Measurements from ENCODE around the gene ADGRF4.
"Not testable (repeated sequence)": the region's sequence is repeated elsewhere in the genome, so short reads cannot be mapped to it uniquely, and the experiment has no call there.

Gene ADGRF4

DNA sequence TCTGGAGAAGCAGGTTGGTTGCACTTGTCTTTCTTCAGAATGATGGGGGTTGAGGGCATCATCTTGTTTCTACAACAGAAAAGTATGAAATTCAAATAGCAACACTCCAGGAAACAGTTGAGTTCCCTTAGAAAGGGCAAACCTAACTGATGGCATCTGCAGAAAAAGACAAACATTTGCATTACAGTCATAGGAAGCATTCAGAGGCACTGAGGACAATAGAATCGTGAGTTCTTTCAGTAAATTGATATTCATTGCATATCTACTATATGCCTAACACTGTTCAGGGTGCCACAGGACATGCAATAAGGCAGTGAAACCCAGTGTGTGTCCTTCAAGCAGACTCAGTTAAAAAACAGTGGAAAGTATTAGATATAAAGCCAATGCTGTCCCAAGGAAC lies 42.3 kb downstream of the ADGRF4 start:
- no peak for DNase-seq

DNA sequence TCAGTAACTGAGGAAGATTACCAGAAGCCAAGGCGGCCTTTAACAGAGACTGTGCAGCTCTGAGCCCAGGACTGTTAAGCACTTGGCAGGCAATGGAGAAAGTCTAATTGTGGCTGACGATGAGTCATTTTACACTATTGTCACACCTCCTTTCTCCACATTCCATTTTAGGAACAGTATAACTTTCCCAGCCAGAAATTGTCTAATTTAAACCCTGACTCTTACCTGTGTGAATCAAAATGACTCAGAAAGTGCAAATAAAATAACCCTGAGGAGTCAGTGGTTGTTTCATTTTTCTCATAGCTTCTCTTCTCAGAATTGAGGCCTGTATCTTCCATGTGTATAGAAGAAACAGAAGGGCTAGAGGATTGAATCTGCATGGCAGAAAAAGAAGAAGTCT lies 43.4 kb downstream of the ADGRF4 start:
- no peak for DNase-seq

DNA sequence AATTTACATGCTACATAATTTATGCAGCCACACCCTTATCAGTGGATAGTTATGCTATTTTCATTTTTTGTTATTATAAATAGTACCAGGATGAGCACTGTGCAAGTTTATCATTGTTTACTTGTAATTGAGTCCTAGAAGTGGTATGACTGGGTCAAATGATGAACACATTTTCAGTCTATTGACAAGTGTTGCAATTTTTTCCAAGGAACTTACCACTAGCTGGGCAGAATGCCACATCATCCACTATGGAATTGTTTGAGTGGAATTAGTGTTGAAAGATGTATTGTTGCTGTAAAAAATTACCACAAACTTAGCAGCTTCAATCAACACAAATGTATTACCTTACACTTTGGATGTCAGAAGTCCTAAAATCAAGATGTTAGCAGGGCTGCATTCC lies 45.4 kb downstream of the ADGRF4 start:
- no peak for DNase-seq

DNA sequence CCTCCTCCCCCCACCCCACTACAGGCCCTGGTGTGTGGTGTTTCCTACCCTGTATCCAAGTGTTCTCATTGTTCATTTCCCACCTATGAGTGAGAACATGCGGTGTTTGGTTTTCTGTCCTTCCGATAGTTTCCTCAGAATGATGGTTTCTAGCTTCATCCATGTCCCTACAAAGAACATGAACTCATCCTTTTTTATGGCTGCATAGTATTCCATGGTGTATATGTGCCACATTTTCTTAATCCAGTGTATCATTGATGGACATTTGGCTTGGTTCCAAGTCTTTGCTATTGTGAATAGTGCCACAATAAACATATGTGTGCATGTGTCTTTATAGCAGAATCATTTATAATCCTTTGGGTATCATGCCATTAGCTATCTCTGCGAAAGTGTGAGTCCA lies 46.9 kb downstream of the ADGRF4 start:
- not testable (repeated sequence) for DNase-seq

DNA sequence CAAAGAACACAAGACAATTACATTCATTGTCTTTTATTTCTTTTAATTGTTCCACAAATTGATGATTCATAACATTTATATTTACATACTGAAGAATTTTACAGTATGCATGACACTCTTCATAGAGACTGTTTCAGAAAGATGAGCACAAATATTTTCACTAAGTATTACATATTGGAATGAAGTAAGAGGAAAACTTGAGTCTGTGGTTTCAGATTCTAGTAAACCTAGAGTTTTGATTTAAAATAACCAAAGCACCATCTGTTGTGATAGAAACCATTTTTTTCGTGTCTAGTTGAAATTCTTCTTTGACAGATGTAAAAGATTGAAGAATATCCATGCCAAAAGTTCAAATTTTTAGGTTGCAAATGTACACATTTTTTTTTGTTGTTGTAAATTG lies 51.4 kb downstream of the ADGRF4 start:
- no peak for DNase-seq

DNA sequence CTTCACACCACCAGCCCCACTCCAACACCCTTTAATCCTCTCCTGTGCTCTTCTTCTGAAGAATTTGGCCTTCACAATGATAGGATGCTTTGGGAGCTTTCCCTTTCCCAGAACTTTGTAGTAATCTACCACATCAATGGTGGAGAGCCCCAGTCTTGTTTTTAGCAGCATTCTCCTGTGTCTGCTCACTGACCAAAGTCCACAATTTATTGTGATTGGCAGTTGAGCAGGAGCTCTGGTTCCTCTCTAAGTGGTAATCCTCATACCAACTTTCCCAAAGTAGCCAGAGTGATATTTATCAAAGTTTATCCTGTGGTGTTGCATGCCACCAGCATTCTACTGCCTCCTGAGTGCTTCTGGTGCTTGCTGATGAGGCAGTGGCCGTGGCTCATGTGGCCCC lies 54.4 kb downstream of the ADGRF4 start:
- no peak for DNase-seq

DNA sequence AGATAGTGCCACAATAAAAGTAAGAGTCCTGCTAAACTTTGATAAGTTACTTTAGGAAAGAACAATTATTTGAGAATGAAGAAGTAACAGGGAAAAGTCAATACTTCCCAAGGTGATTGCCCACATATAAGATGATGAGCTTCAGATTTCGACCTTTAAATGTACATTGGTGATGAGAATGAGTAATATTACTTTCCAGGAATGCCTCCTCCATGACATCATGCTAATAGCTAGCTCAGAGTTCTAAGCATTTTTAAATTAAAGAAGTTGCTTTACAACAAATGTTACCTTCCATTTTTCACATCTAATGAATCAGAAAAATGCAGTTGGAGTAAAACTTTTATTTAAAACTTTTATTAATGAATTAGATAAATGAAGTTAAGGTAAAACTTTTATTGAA lies 61.0 kb downstream of the ADGRF4 start:
- no peak for DNase-seq

DNA sequence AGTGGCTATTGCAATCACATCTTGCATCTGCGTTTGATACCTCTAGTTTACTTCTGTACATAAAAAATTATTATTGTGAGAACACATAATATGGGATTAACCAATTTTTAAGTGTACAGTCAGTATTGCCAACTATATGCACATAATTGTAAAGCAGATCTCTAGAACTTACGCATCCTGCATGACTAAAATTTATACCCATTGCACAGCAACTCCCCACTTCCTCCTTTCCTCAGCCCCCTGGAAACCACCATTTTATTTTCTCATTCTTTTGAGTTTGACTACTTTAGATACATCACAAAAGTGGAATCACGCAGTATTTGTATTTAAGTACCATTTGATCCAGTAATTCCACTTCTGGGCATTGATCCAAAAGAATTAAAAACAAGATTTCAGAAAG lies 64.1 kb downstream of the ADGRF4 start:
- no peak for DNase-seq

DNA sequence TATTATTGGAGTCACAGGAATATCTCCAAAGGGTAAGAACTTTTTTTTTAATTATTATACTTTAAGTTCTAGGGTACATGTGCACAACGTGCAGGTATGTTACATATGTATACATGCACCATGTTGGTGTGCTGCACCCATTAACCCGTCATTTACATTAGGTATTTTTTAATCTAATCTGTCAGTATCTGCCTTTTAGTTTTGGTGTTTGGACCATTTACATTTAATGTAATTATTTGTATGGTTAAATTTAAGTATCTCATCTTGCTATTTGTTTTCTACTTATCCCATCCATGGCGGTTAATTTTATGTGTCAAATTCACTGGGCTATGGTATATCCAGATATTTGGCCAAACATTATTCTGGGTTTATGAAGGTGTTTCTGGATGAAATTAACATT lies 68.1 kb downstream of the ADGRF4 start:
- no peak for DNase-seq

DNA sequence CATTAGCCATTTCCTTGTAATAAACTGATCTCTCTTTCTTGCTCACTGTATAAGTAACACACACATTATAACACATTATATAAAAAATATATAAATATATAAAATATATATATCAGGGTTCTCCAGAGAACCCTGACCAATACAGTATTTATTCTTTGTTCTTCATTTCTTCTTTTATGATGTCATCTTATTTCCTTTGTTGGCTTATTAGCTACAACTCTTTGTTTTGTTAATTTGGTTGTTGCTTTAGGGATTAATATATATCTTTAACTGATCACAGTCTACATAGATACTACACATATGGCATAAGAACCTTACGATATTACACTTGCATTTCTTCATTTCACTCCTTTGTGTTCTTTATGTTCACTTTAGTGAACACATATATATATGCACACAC lies 68.7 kb downstream of the ADGRF4 start:
- no peak for DNase-seq

DNA sequence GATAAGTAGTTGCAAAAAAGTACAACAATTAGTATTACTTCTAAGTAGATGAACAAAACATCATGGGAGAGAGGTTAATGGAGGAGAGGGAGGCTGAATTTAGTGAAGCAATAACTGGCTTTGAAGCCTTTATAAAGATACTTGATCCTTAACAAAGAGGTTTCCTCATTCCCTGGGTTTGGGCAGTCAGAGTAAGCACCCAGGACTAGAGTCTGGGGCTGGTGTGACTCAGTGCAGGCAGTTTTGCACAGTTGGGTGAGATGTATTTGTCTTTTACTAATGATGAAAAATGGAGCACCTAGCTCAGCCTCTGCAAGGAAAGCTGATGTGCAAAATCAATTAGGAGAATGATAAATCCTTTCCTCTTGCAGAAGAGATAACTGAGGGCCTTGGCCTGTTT lies 71.6 kb downstream of the ADGRF4 start:
- no peak for DNase-seq

All from NCI-H187 treated with DMSO at 0.1 percent for 48 hours (cell line).